Stimulated activated CD4-positive, alpha-beta T cell treated with anti-CD3 and anti-CD28 coated beads, Interleukin-12 subunit alpha, Interleukin-12 subunit beta, amount 100 ng/mL, for 48 hours (primary cell): ENCODE data around the gene COL6A1.

Source experiments
- DNase-seq, 3 donors: peaks; one replicate each; pipeline ENCODE4 v3.0.0-alpha.2; 2020; ENCODE audit warnings: low read depth in 2 of 3, low spot score in 1 of 3

Gene COL6A1

GRCh38 chr21:45981151-45982091 lies at the start of gene COL6A1:
TSS of gene COL6A1 (plus strand) at chr21:45981770. CDS start at chr21:45981851, 81 bp downstream.
- DNase-seq, result peak in 2 of 3 donors; percentile 24 to 26

- DNase-seq, result no peak
These were observed 48.6 kb upstream of the COL6A1 start for GRCh38 chr21:45932922-45933502.

GRCh38 chr21:45934085-45934484 lies 47.5 kb upstream of the COL6A1 start:
- DNase-seq, result no peak

- no peak for DNase-seq
These were observed 47.0 kb upstream of the COL6A1 start for GRCh38 chr21:45934554-45934953.

- no peak for DNase-seq
These were observed 45.9 kb upstream of the COL6A1 start for GRCh38 chr21:45935628-45936027.

- DNase-seq, result no peak
These were observed 43.7 kb upstream of the COL6A1 start for GRCh38 chr21:45937721-45938452.

GRCh38 chr21:45938453-45938755 lies 43.2 kb upstream of the COL6A1 start:
- DNase-seq, result no peak

GRCh38 chr21:45938811-45939520 lies 42.6 kb upstream of the COL6A1 start:
- no peak for DNase-seq

- DNase-seq, result no peak
These were observed 42.0 kb upstream of the COL6A1 start for GRCh38 chr21:45939521-45940045.

GRCh38 chr21:45940091-45940490 lies 41.5 kb upstream of the COL6A1 start:
- no peak for DNase-seq

- no peak for DNase-seq
These were observed 40.8 kb upstream of the COL6A1 start for GRCh38 chr21:45940621-45941337.

GRCh38 chr21:45941338-45941710 lies 40.2 kb upstream of the COL6A1 start:
- DNase-seq, result no peak

GRCh38 chr21:45941717-45942546 lies 39.6 kb upstream of the COL6A1 start:
- DNase-seq, result no peak

- no peak for DNase-seq
These were observed 38.6 kb upstream of the COL6A1 start for GRCh38 chr21:45942755-45943629.

GRCh38 chr21:45943630-45944540 lies 37.7 kb upstream of the COL6A1 start:
- DNase-seq, result no peak

GRCh38 chr21:45944601-45945000 lies 37.0 kb upstream of the COL6A1 start:
- DNase-seq, result no peak

- DNase-seq, result no peak
These were observed 36.3 kb upstream of the COL6A1 start for GRCh38 chr21:45945066-45945867.
